Measurements from ENCODE around the gene RASSF3.

The RASSF3 gene

GRCh38 chr12:64706306-64706705 lies 96.0 kb downstream of the RASSF3 start:
- Histone ChIP-seq H3K4me3 (no peak overlapping the region), H3K27me3 (no peaks in the 10 kb centered on the region), H3K4me1 (peaks cover 0 to 7% (median 0%) of the 10 kb centered on the region in 4 donors), H3K27ac (no peak overlapping the region), H3K36me3 (peaks cover 0 to 7% (median 5%) of the 10 kb centered on the region in 3 donors), H3K9me3 (no peaks in the 10 kb centered on the region)
- no peak for TF ChIP-seq CTCF (IDR thresholded peaks at IDR 0.05)
- intact Hi-C loops (cut with DNase I; ENCODE audit: low total_unique reads), result no loop called here
- DNase-seq, result no peak

GRCh38 chr12:64706857-64707256 lies 96.6 kb downstream of the RASSF3 start:
- H3K27ac ChIP-seq, result no peak overlapping the region
- intact Hi-C loops (cut with DNase I; ENCODE audit: low total_unique reads), result no loop called here

GRCh38 chr12:64707362-64707761 lies 97.1 kb downstream of the RASSF3 start:
- Histone ChIP-seq H3K9me3 (no peaks in the 10 kb centered on the region), H3K27ac (no peak overlapping the region), H3K4me3 (no peak overlapping the region), H3K36me3 (peaks cover 0 to 12% (median 5%) of the 10 kb centered on the region in 3 donors), H3K27me3 (no peaks in the 10 kb centered on the region), H3K4me1 (no peaks in the 10 kb centered on the region)
- DNase-seq, result no peak
- TF ChIP-seq CTCF (IDR thresholded peaks at IDR 0.05), result no peak
- intact Hi-C loops (cut with DNase I; ENCODE audit: low total_unique reads), result no loop called here

More at GRCh38 chr12:64706857-64707256, 96.6 kb downstream of the RASSF3 start:
- no peak overlapping the region for H3K4me3 ChIP-seq
- H3K36me3 ChIP-seq, result peaks cover 0 to 7% (median 7%) of the 10 kb centered on the region in 3 donors
- H3K9me3 ChIP-seq, result no peaks in the 10 kb centered on the region
- peaks cover 0 to 2% (median 0%) of the 10 kb centered on the region in 4 donors for H3K4me1 ChIP-seq
- H3K27me3 ChIP-seq, result no peaks in the 10 kb centered on the region
- no peak for TF ChIP-seq CTCF (IDR thresholded peaks at IDR 0.05)
- no peak for DNase-seq

- intact Hi-C loops (cut with DNase I; ENCODE audit: low total_unique reads), result no loop called here
- H3K36me3 ChIP-seq, result peaks cover 0 to 17% (median 0%) of the 10 kb centered on the region in 3 donors
- no peak overlapping the region for H3K27ac ChIP-seq
- no peaks in the 10 kb centered on the region for H3K9me3 ChIP-seq
- no peak overlapping the region for H3K4me3 ChIP-seq
- no peak for DNase-seq
- no peak for TF ChIP-seq CTCF (IDR thresholded peaks at IDR 0.05)
- H3K4me1 ChIP-seq, result no peaks in the 10 kb centered on the region
- no peaks in the 10 kb centered on the region for H3K27me3 ChIP-seq
These were observed 97.6 kb downstream of the RASSF3 start for GRCh38 chr12:64707926-64708325.

- no peak for DNase-seq
- intact Hi-C loops (cut with DNase I; ENCODE audit: low total_unique reads), result no loop called here
- H3K4me3 ChIP-seq, result no peak overlapping the region
- H3K4me1 ChIP-seq, result no peaks in the 10 kb centered on the region
- TF ChIP-seq CTCF (IDR thresholded peaks at IDR 0.05), result no peak
- peaks cover 8 to 26% (median 14%) of the 10 kb centered on the region in 3 donors for H3K36me3 ChIP-seq
- H3K9me3 ChIP-seq, result no peaks in the 10 kb centered on the region
- no peak overlapping the region for H3K27ac ChIP-seq
- no peaks in the 10 kb centered on the region for H3K27me3 ChIP-seq
These were observed 99.1 kb downstream of the RASSF3 start for GRCh38 chr12:64709429-64709828.

- H3K36me3 ChIP-seq, result peaks cover 36 to 58% (median 44%) of the 10 kb centered on the region in 3 donors
- no peaks in the 10 kb centered on the region for H3K9me3 ChIP-seq
- H3K4me1 ChIP-seq, result no peaks in the 10 kb centered on the region
- intact Hi-C loops (cut with DNase I; ENCODE audit: low total_unique reads), result no loop called here
- TF ChIP-seq CTCF (IDR thresholded peaks at IDR 0.05), result no peak
- no peak overlapping the region for H3K4me3 ChIP-seq
- no peak for DNase-seq
- H3K27me3 ChIP-seq, result no peaks in the 10 kb centered on the region
- H3K27ac ChIP-seq, result no peak overlapping the region
These were observed 103.1 kb downstream of the RASSF3 start for GRCh38 chr12:64713376-64713775.

All from tibial artery (tissue), 4 donors.